ENCODE results near the gene CD177. TPM values are rescaled to one million over a fixed set of nuclear protein-coding genes. Genes with fewer than 3 reads are reported as not detected.
"Not testable (repeated sequence)": the region's sequence is repeated elsewhere in the genome, so short reads cannot be mapped to it uniquely, and the experiment has no call there.

CD177 gene
- total RNA-seq, 1 donor from 2014 or later, result 0.38 TPM

DNA sequence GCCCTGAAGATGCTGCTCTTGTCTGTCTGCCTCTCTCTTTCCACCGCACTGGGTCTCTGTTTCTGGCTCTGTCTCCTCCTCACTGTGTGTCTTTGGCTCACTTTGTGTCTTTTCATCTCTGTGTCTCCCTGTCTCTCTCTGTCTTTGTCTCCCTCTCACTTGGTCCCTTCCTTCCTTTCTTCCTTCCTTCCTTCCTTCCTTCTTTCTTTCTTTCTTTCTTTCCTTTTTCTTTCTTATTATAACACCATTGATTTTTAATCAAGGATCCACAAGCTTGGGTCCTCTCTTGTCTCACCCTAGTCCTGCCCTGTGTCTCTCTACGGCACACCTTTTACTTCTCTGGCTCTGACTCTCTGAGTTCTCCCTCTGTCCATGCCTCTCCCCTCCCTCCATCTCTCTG, 14.3 kb downstream of the CD177 start:
- no peaks in the 10 kb centered on the region for H3K9me3 Mint-ChIP-seq (ENCODE audit: unreplicated experiment)
- H3K27me3 Mint-ChIP-seq (ENCODE audit: unreplicated experiment), result peaks cover 1% of the 10 kb centered on the region
- H3K4me1 Mint-ChIP-seq (ENCODE audit: unreplicated experiment), result peaks cover 9% of the 10 kb centered on the region
- TF ChIP-seq, protein P1, sequence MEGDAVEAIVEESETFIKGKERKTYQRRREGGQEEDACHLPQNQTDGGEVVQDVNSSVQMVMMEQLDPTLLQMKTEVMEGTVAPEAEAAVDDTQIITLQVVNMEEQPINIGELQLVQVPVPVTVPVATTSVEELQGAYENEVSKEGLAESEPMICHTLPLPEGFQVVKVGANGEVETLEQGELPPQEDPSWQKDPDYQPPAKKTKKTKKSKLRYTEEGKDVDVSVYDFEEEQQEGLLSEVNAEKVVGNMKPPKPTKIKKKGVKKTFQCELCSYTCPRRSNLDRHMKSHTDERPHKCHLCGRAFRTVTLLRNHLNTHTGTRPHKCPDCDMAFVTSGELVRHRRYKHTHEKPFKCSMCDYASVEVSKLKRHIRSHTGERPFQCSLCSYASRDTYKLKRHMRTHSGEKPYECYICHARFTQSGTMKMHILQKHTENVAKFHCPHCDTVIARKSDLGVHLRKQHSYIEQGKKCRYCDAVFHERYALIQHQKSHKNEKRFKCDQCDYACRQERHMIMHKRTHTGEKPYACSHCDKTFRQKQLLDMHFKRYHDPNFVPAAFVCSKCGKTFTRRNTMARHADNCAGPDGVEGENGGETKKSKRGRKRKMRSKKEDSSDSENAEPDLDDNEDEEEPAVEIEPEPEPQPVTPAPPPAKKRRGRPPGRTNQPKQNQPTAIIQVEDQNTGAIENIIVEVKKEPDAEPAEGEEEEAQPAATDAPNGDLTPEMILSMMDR (IDR thresholded peaks at IDR 0.05; ENCODE audit: unreplicated experiment), result no peak
- H3K36me3 Mint-ChIP-seq (ENCODE audit: low read depth, unreplicated experiment), result no peaks in the 10 kb centered on the region
- H3K4me3 Mint-ChIP-seq (ENCODE audit: unreplicated experiment), result no peak overlapping the region
- DNase-seq (ENCODE audit: low spot score), result no peak
- H3K27ac Mint-ChIP-seq (ENCODE audit: unreplicated experiment), result no peak overlapping the region

- not testable (repeated sequence) for DNase-seq (ENCODE audit: low spot score); H3K4me3 Mint-ChIP-seq (ENCODE audit: unreplicated experiment); H3K4me1 Mint-ChIP-seq (ENCODE audit: unreplicated experiment); H3K27me3 Mint-ChIP-seq (ENCODE audit: unreplicated experiment); H3K27ac Mint-ChIP-seq (ENCODE audit: unreplicated experiment); H3K9me3 Mint-ChIP-seq (ENCODE audit: unreplicated experiment); H3K36me3 Mint-ChIP-seq (ENCODE audit: low read depth, unreplicated experiment)
Observed at GRCh38 chr19:43368897-43369296, 15.4 kb downstream of the CD177 start.

DNA sequence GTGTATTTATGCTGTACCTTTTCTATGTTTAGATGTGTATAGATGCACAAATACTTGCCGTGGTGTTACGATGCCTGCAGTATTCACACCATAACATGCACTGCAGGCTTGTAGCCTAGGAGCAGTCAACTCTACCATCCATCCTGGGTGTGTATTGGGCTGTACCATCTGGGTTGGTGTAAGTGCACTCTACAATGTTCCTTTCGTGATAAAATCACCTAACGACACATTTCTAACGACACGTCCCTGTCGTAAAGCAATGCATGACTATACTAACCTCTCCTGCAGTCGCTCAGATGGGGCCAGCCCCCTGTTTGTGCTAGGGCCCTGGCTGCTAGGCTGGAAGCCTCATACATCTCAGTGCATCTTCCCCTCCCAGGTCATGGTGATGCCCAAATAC, 18.4 kb downstream of the CD177 start:
- H3K4me3 Mint-ChIP-seq (ENCODE audit: unreplicated experiment), result no peak overlapping the region
- no peaks in the 10 kb centered on the region for H3K36me3 Mint-ChIP-seq (ENCODE audit: low read depth, unreplicated experiment)
- peaks cover 1% of the 10 kb centered on the region for H3K27me3 Mint-ChIP-seq (ENCODE audit: unreplicated experiment)
- DNase-seq (ENCODE audit: low spot score), result no peak
- H3K4me1 Mint-ChIP-seq (ENCODE audit: unreplicated experiment), result peaks cover 9% of the 10 kb centered on the region
- no peak overlapping the region for H3K27ac Mint-ChIP-seq (ENCODE audit: unreplicated experiment)
- no peaks in the 10 kb centered on the region for H3K9me3 Mint-ChIP-seq (ENCODE audit: unreplicated experiment)
- TF ChIP-seq, protein P1 (IDR thresholded peaks at IDR 0.05; ENCODE audit: unreplicated experiment), result no peak

DNA sequence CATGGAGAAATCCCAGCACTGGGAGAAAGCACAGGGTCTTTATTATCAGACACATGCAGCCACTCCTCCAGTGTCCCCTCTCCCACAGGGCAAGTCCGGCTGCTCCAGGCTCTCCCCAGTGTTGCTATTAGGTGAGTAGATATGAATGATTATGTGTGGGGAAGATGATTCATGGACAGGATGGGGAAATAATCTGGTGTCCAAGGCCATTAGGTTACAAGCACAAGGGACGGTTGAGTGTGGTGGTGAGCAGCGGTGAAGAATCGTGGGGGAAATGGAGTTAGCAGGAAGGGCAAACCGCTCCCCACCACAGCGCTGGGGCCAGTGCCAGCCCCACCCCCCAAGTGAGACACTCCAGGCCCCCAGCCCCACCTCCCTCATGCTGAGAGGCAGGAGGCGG, 19.0 kb downstream of the CD177 start:
- TF ChIP-seq, protein P1 (IDR thresholded peaks at IDR 0.05; ENCODE audit: unreplicated experiment), result no peak
- H3K9me3 Mint-ChIP-seq (ENCODE audit: unreplicated experiment), result no peaks in the 10 kb centered on the region
- peak overlapping the region; percentile 20 for H3K27ac Mint-ChIP-seq (ENCODE audit: unreplicated experiment)
- peaks cover 1% of the 10 kb centered on the region for H3K27me3 Mint-ChIP-seq (ENCODE audit: unreplicated experiment)
- DNase-seq (ENCODE audit: low spot score), result no peak
- no peaks in the 10 kb centered on the region for H3K36me3 Mint-ChIP-seq (ENCODE audit: low read depth, unreplicated experiment)
- no peak overlapping the region for H3K4me3 Mint-ChIP-seq (ENCODE audit: unreplicated experiment)
- peaks cover 9% of the 10 kb centered on the region for H3K4me1 Mint-ChIP-seq (ENCODE audit: unreplicated experiment)

DNA sequence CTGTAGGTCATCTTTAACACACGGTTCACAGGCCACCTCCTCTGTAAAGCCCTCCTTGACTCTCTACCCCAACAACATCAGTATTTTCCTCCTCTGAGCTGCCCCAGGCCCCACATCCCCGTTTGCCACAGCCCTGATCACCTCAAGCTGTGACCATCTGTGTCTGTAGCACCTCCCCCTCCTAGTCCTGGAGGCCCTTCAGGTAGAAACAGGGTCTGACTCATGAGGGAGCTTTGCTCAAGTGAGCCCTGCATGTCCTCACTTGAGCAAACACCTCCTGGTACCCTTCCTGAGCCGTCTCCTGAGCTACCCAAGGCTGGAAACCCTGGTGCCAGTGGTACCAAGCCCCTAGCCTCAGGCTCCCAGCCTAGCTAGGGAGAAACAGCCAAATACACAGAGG, 24.1 kb downstream of the CD177 start:
- not testable (repeated sequence) for H3K36me3 Mint-ChIP-seq (ENCODE audit: low read depth, unreplicated experiment); H3K4me1 Mint-ChIP-seq (ENCODE audit: unreplicated experiment); H3K4me3 Mint-ChIP-seq (ENCODE audit: unreplicated experiment); H3K9me3 Mint-ChIP-seq (ENCODE audit: unreplicated experiment); DNase-seq (ENCODE audit: low spot score); H3K27me3 Mint-ChIP-seq (ENCODE audit: unreplicated experiment); H3K27ac Mint-ChIP-seq (ENCODE audit: unreplicated experiment)

DNA sequence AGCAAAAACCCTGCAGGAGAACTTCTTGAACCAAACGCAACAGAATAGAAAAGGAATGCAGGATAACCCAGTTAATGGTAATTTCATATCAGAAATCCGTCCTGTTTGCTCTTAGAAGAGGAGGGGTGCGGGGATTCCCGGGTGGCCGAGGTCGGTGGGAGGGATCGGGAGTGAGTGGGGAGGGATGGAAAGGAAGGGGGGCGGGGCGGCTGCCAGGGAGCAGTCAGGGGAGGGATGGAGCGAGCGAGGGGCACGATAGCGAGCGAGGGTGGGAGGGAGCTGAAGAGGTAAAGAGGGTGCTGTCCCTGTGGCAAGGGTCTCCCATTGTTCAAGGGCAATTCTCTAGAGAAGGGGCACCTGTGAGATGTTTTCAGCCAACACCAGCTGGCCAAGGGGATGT, 26.5 kb downstream of the CD177 start:
- no peaks in the 10 kb centered on the region for H3K9me3 Mint-ChIP-seq (ENCODE audit: unreplicated experiment)
- H3K4me1 Mint-ChIP-seq (ENCODE audit: unreplicated experiment), result peaks cover 4% of the 10 kb centered on the region
- DNase-seq (ENCODE audit: low spot score), result no peak
- TF ChIP-seq, protein P1 (IDR thresholded peaks at IDR 0.05; ENCODE audit: unreplicated experiment), result no peak
- no peaks in the 10 kb centered on the region for H3K36me3 Mint-ChIP-seq (ENCODE audit: low read depth, unreplicated experiment)
- H3K27me3 Mint-ChIP-seq (ENCODE audit: unreplicated experiment), result peaks cover under 1% of the 10 kb centered on the region
- no peak overlapping the region for H3K27ac Mint-ChIP-seq (ENCODE audit: unreplicated experiment)
- H3K4me3 Mint-ChIP-seq (ENCODE audit: unreplicated experiment), result no peak overlapping the region

Data from endothelial cell (in vitro differentiated cells).